Bronchial epithelial cell (primary cell): ENCODE results near the gene C19orf44. TPM values are rescaled to one million over a fixed set of nuclear protein-coding genes. Genes with fewer than 3 reads are reported as not detected.
"Not testable (repeated sequence)": the region's sequence is repeated elsewhere in the genome, so short reads cannot be mapped to it uniquely, and the experiment has no call there.

Experiments
- DNase-seq: peaks from one replicate; pipeline ENCODE4 v3.0.0-alpha.2; 2010; ENCODE audit warnings: low read depth
- FAIRE-seq: peaks from 2 replicates; lab custom pipeline; 2011; peaks lifted over from hg19 to GRCh38; lab: Jason Lieb, UNC
- H3K27me3 ChIP-seq: 2 replicates; pipeline ENCODE4 v1.5.1; 2011; ENCODE audit warnings: low read length; ENCODE audit not compliant: control insufficient read depth, insufficient read depth
- H3K36me3 ChIP-seq: 2 replicates; pipeline ENCODE4 v1.5.1; 2011; ENCODE audit warnings: low read length; ENCODE audit not compliant: control insufficient read depth, insufficient read depth
- H3K4me3 ChIP-seq: 2 replicates; pipeline ENCODE4 v1.5.1; 2011; ENCODE audit warnings: mild to moderate bottlenecking, low read depth, low read length, control low read depth
- total RNA-seq: library from RNA; depleted of rRNA; stranded (reverse); fragments of >200 nt; gene quantifications from 2 replicates; pipeline ENCODE4 v1.2.1, GENCODE V29; 2014
- TF ChIP-seq, protein P1 (sequence below): IDR thresholded peaks from 2 replicates; pipeline ENCODE4 v1.5.1; 2011; ENCODE audit warnings: mild to moderate bottlenecking, moderate library complexity, low read length, control low read depth, inconsistent platforms; ENCODE audit not compliant: insufficient read depth, severe bottlenecking

C19orf44 gene
- total RNA-seq, 1 donor from 2014 or later = 1.1 TPM

DNA sequence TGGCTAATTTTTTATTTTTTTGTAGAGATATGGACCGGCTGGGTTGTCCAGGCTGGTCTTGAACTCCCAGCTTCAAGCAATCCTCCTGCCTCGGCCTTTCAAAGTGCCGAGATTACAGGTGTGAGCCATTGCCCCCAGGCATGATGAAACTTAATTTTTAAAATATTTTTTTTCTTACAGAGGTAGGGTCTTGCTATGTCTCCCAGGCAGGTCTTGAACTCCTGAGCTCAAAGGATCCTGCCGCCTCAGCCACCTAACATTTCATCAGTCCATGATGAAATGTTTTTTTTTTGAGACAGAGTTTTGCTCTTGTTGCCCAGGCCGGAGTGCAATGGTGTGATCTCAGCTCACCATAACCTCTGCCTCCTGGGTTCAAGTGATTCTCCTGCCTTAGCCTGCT lies 12.4 kb downstream of the C19orf44 start:
- TF ChIP-seq, protein P1, sequence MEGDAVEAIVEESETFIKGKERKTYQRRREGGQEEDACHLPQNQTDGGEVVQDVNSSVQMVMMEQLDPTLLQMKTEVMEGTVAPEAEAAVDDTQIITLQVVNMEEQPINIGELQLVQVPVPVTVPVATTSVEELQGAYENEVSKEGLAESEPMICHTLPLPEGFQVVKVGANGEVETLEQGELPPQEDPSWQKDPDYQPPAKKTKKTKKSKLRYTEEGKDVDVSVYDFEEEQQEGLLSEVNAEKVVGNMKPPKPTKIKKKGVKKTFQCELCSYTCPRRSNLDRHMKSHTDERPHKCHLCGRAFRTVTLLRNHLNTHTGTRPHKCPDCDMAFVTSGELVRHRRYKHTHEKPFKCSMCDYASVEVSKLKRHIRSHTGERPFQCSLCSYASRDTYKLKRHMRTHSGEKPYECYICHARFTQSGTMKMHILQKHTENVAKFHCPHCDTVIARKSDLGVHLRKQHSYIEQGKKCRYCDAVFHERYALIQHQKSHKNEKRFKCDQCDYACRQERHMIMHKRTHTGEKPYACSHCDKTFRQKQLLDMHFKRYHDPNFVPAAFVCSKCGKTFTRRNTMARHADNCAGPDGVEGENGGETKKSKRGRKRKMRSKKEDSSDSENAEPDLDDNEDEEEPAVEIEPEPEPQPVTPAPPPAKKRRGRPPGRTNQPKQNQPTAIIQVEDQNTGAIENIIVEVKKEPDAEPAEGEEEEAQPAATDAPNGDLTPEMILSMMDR = no peak
- Histone ChIP-seq H3K36me3 (peaks cover 1% of the 10 kb centered on the region), H3K27me3 (no peaks in the 10 kb centered on the region), H3K4me3 (no peak overlapping the region)
- FAIRE-seq (no peak), DNase-seq (no peak)

DNA sequence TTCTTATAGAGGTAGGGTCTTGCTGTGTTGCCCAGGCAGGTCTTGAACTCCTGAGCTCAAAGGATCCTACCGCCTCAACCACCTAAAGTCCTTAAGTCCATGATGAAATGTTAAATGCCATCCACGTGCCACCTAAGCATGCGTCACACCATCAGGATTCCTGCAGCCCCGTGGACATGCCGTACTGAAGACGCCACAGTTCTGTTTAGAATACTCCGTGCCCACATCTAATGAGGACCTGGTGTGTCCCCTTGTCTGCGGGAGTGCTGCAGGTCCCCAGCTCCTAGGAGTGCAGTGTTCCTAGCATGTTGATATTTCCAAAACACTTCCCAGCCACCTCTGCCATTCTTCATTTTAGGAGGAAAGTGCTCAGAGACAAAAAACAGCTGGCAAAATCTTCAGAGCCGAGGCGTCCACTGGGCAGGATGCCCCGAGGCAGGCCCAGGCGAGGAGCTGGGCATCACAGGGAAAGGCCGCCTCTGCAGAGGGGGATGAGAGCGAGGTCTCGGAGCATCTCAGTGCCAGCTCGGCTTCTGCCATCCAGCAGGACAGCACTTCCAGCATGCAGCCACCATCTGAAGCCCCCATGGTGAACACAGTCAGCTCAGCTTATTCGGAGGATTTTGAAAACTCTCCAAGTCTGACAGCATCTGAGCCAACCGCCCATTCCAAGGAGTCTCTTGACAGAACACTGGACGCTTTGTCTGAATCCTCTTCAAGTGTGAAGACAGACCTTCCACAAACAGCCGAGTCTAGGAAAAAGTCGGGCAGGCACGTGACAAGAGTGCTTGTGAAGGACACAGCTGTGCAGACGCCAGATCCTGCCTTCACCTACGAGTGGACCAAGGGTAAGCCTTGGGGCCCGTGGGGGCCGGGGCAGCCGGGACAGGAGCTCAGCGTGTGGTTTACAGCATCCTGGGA lies 13.2 kb downstream of the C19orf44 start:
- no peak for DNase-seq
- peaks cover 1% of the 10 kb centered on the region for H3K36me3 ChIP-seq
- no peaks in the 10 kb centered on the region for H3K27me3 ChIP-seq
- peak; percentile 52 for FAIRE-seq
- TF ChIP-seq, protein P1 = no peak
- no peak overlapping the region for H3K4me3 ChIP-seq

DNA sequence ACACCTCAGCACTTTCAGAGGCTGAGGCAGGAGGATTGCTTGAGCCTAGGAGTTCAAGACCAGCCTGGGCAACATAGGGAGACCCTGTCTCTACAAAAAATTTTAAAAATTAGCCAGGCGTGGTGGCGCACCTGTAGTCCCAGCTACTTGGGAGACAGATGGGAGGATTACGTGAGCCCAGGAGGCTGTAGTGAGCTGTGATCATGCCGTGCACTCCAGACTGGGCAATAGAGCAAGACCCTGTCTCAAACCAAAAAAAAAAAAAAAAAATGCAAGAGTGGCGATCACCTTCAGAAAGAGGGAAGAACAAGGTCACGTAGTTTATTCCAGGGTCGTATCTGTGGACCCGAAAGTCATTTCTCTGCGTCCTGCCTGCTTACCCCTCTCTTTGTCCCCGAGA lies 16.4 kb downstream of the C19orf44 start:
- DNase-seq, H3K27me3 ChIP-seq, H3K4me3 ChIP-seq, H3K36me3 ChIP-seq, FAIRE-seq: not testable (repeated sequence)

DNA sequence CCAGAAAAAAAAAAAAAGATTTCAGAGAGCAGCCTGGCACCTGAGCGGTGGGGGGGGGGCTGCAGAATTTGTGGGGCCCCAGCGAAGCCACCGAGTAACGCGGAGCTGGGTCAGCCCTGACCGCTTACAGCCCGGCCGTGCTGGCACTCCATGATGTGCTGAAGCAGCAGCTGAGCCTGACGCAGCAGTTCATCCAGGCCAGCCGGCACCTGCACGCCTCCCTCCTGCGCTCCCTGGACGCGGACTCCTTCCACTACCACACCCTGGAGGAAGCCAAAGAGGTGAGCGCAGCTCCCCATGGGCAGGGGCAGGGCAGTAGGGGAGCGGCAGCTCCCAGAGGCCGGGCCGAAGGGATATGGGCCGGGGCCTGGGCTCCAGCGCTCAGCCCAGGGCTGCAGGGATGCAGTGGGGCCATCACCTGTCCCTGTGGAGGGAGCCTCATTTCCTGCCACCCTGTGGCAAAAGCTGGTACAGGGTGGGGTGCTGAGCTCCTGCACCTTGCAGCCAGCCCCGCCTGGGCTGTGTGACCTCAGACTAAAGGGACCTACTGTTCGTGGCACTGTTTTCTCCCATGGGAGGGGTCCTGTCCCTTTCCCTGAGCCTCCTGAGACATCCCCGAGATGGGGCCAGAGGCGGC lies 18.3 kb downstream of the C19orf44 start:
- FAIRE-seq (no peak), DNase-seq (no peak)
- TF ChIP-seq, protein P1 = no peak
- Histone ChIP-seq H3K27me3 (no peaks in the 10 kb centered on the region), H3K36me3 (peaks cover 7% of the 10 kb centered on the region), H3K4me3 (no peak overlapping the region)

DNA sequence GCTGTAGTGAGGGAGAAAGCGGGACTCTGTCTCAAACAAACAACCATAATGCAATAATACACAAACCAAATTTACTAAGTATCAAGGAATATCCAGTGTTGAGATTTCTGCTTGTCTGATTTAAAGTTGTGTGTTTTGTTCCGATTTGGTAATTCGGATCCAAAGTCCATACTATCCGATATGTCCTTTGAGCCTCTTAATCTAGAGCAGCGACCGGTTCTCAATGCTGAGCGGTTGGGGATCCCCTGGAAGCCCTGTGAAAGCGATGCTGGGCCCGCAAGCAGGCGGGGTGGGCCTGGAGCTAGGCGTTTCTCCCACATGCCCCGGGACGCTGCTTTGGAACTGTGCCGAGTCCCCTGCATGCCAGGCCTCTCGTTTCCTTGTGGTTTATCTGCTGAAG lies 20.2 kb downstream of the C19orf44 start:
- Histone ChIP-seq H3K36me3 (peaks cover 19% of the 10 kb centered on the region), H3K27me3 (no peaks in the 10 kb centered on the region), H3K4me3 (no peak overlapping the region)
- TF ChIP-seq, protein P1 = no peak
- no peak for DNase-seq
- peak; percentile 28 for FAIRE-seq

DNA sequence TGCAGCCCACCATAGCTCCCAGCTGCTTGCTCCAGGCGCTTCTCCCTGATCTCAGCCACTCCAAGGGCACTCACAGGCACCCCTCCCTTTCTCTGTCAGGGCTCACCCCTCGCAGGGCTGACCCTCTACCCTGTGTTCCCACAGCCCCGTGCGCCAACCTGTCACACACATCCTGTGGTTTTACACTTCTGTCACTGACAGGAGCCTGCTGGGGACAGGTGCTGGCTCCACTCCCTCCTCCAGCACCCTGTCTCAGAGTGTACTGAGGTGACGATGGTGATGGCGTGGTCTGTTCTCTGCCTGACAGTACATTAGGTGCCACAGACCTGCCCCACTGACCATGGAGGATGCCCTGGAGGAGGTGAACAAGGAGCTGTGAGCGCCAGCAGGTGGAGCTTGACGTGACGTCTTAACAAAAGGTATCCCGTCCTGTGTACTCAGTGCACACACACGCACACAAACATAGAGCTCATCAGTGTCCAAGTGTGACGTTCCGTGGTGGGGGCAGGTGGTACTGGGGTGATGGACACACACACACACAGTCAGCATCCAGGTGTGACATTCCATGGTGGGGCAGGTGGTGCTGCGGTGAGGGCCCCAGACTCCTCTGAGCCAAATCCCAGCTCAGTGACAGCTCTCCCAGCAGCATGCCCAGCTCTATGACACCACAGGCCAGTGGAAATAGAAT lies 20.9 kb downstream of the C19orf44 start:
- DNase-seq = no peak
- FAIRE-seq = no peak
- TF ChIP-seq, protein P1 = no peak
- H3K27me3 ChIP-seq = no peaks in the 10 kb centered on the region
- peaks cover 21% of the 10 kb centered on the region for H3K36me3 ChIP-seq
- no peak overlapping the region for H3K4me3 ChIP-seq
